K562 (cell line): ENCODE results near the gene BCL2L12. TPM values are rescaled to one million over a fixed set of nuclear protein-coding genes. Genes with fewer than 3 reads are reported as not detected.

Experiments used
- BACH1 ChIP-seq: fragments of 200-800 bp; sonication (Bioruptor generic); IDR thresholded peaks from 2 replicates; pipeline ENCODE4 v1.6.1; 2016; ENCODE audit warnings: missing genetic modification characterization, missing compliant biosample characterization
- CAMTA2 ChIP-seq: fragments of 250-450 bp; sonication (Bioruptor Pico); conservative IDR thresholded peaks from 2 replicates; pipeline ENCODE4 v1.5.1; 2022
- CBX1 ChIP-seq: sonication (generic); IDR thresholded peaks from 2 replicates; pipeline ENCODE4 v1.6.1; 2016; ENCODE audit warnings: antibody characterized with exemption, low read depth, mild to moderate bottlenecking
- CHD4 ChIP-seq: fragments of 200-600 bp; sonication (generic); IDR thresholded peaks from 3 replicates; pipeline ENCODE4 v1.6.1; 2012; ENCODE audit warnings: low read depth, mild to moderate bottlenecking, mixed read lengths, low read length, inconsistent platforms; ENCODE audit not compliant: insufficient read depth, insufficient replicate concordance, poor library complexity, severe bottlenecking
- GABPB1 ChIP-seq: sonication (generic); formaldehyde crosslinking; IDR thresholded peaks from 2 replicates; pipeline ENCODE4 v1.8.0; 2022; ENCODE audit warnings: mild to moderate bottlenecking, missing genetic modification reagents
- MAFG ChIP-seq: fragments of 450-650 bp; conservative IDR thresholded peaks from 2 replicates; pipeline ENCODE4 v1.6.1; 2016; ENCODE audit warnings: missing genetic modification characterization, missing compliant biosample characterization
- NFIC ChIP-seq: fragments of 450-650 bp; IDR thresholded peaks from 2 replicates; pipeline ENCODE4 v1.6.1; 2017; ENCODE audit warnings: mild to moderate bottlenecking, inconsistent platforms
- NFIX ChIP-seq: fragments of 250-450 bp; sonication (Bioruptor Pico); IDR thresholded peaks from 2 replicates; pipeline ENCODE4 v1.4.0; 2020; ENCODE audit warnings: low read depth, mild to moderate bottlenecking, moderate library complexity
- POLR2G ChIP-seq: fragments of 200-400 bp; formaldehyde crosslinking; IDR thresholded peaks from 2 replicates; pipeline ENCODE4 v1.6.1; 2017; ENCODE audit warnings: low read depth, mild to moderate bottlenecking, antibody characterized with exemption, low read length, moderate library complexity
- RBM14 ChIP-seq: fragments of 200-400 bp; formaldehyde crosslinking; IDR thresholded peaks from 2 replicates; pipeline ENCODE4 v1.6.1; 2018; ENCODE audit warnings: low read depth, mild to moderate bottlenecking, low read length, moderate library complexity, borderline replicate concordance; ENCODE audit not compliant: insufficient read depth
- SAP30 ChIP-seq: fragments of 200-600 bp; sonication (generic); IDR thresholded peaks from 2 replicates; pipeline ENCODE4 v1.6.1; 2012; ENCODE audit warnings: borderline replicate concordance, low read depth, mild to moderate bottlenecking, moderate library complexity, low read length, control low read depth, inconsistent platforms; ENCODE audit not compliant: insufficient read depth, poor library complexity, severe bottlenecking
- SNIP1 ChIP-seq: fragments of 450-650 bp; IDR thresholded peaks from 2 replicates; pipeline ENCODE4 v1.7.1; 2017; ENCODE audit warnings: low read depth, mild to moderate bottlenecking
- STAT5B ChIP-seq: fragments of 250-450 bp; sonication (Bioruptor Pico); IDR thresholded peaks from 2 replicates; pipeline ENCODE4 v1.8.0; 2021; ENCODE audit warnings: mild to moderate bottlenecking, inconsistent platforms
- TFAP4 ChIP-seq: sonication (generic); formaldehyde crosslinking; IDR thresholded peaks from 2 replicates; pipeline ENCODE4 v1.8.0; 2022; ENCODE audit warnings: missing genetic modification reagents, mild to moderate bottlenecking, moderate library complexity, borderline replicate concordance
- VEZF1 ChIP-seq: fragments of 200-800 bp; sonication (Bioruptor generic); IDR thresholded peaks from 2 replicates; pipeline ENCODE4 v1.6.1; 2017; ENCODE audit warnings: missing genetic modification characterization, missing compliant biosample characterization
- ZFP30 ChIP-seq: fragments of 250-450 bp; sonication (Bioruptor Pico); IDR thresholded peaks from 2 replicates; pipeline ENCODE4 v1.8.0; 2022; ENCODE audit warnings: moderate library complexity, mild to moderate bottlenecking, inconsistent platforms, borderline replicate concordance
- ZFP36 ChIP-seq: fragments of 150-350 bp; IDR thresholded peaks from 2 replicates; pipeline ENCODE4 v1.6.1; 2018; ENCODE audit warnings: low read length, low read depth; ENCODE audit not compliant: partially characterized antibody
- ZNF143 ChIP-seq: sonication (generic); formaldehyde crosslinking; IDR thresholded peaks from 2 replicates; pipeline ENCODE4 v1.9.0; 2022; ENCODE audit warnings: mild to moderate bottlenecking, missing genetic modification reagents
- ZNF217 ChIP-seq: sonication (generic); formaldehyde crosslinking; IDR thresholded peaks from 2 replicates; pipeline ENCODE4 v1.8.0; 2022; ENCODE audit warnings: mild to moderate bottlenecking, missing genetic modification reagents
- ZNF431 ChIP-seq: sonication (generic); formaldehyde crosslinking; IDR thresholded peaks from 2 replicates; pipeline ENCODE4 v1.8.0; 2022; ENCODE audit warnings: mild to moderate bottlenecking, missing genetic modification reagents
- ZNF518B ChIP-seq: fragments of 250-450 bp; sonication (Bioruptor Pico); IDR thresholded peaks from 2 replicates; pipeline ENCODE4 v1.5.0; 2021; ENCODE audit warnings: mild to moderate bottlenecking, moderate library complexity
- polyA plus RNA-seq, 8 experiments: library from polyadenylated mRNA; depleted of rRNA in 4 of 8; stranded (reverse) in 5 of 8; unstranded in 3 of 8; fragments of >200 nt; fragmentation: Nextera tagmentation in 2 of 8; fragmentation: Illumina TruSeq in 1 of 8; extraction: Ambion mirVana in 2 of 8; extraction: Trizol in 1 of 8; gene quantifications; 2 replicates each; pipeline versions ENCODE4 v1.2.1 to v1.2.3, GENCODE V29; 2011 to 2014; ENCODE audit warnings: inconsistent platforms in 1 of 8, missing spikeins in 1 of 8
- total RNA-seq, 7 experiments: library from RNA; depleted of rRNA in 6 of 7; stranded (reverse); fragments of >200 nt in 6 of 7; fragmentation: Illumina TruSeq in 2 of 7; extraction: Trizol in 2 of 7; gene quantifications; 2 replicates each; pipeline versions ENCODE4 v1.2.1 to v1.2.3, GENCODE V29; 2011 to 2021; ENCODE audit warnings: low replicate concordance in 1 of 7

Gene BCL2L12
- total and polyA plus RNA-seq, 9 of the 15 experiments (the other 6 are each of a cell fraction or from before 2014, with no cell fraction given): 7.4 to 263 (median 81.2) TPM

GRCh38 chr19:49680421-49681351 is 15.0 kb downstream of the BCL2L12 start (continued):
- TF ChIP-seq NFIX (CRISPR knock-in tag) (no peak), ZNF217 (CRISPR knock-in tag) (no peak), STAT5B (CRISPR knock-in tag) (no peak), CBX1 (no peak), ZNF431 (CRISPR knock-in tag) (no peak), RBM14 (no peak), ZFP30 (CRISPR knock-in tag) (no peak), NFIC (no peak), ZNF143 (peak; percentile 31; the same call in 1 of the 2 replicates), MAFG (tag) (no peak), CAMTA2 (CRISPR knock-in tag) (no peak), BACH1 (no peak), VEZF1 (peak; percentile 74), POLR2G (no peak), TFAP4 (CRISPR knock-in tag) (peak; percentile 76; the same call in 1 of the 2 replicates), GABPB1 (CRISPR knock-in tag) (peak; percentile 67; the same call in 1 of the 2 replicates), CHD4 (no peak), SNIP1 (no peak), ZNF518B (CRISPR knock-in tag) (no peak), SAP30 (no peak), ZFP36 (no peak)
